GM13977 (cell line): Measurements from ENCODE around the gene MTERF4.
A peak's percentile ranks its signal among the peaks of the same experiment; 100 is the strongest.

Experiments
- DNase-seq: peaks from one replicate; pipeline ENCODE4 v3.0.0; 2012; ENCODE audit warnings: low spot score
- CTCF ChIP-seq: IDR thresholded peaks from 2 replicates; pipeline ENCODE4 v1.5.1; 2012; ENCODE audit warnings: mild to moderate bottlenecking, control low read depth; ENCODE audit not compliant: insufficient read depth; ENCODE audit errors: extremely low read depth, missing control alignments
- in situ Hi-C: fragments of 300-500 bp; cut with MboI; formaldehyde crosslinking; loops from one replicate; pipeline ENCODE4 v1.12.0; 2022; ENCODE audit warnings: low sequenced_read_pairs, low pct_unique_long_range_greater_than_20kb, mixed read lengths, inconsistent platforms; ENCODE audit not compliant: unreplicated experiment

The MTERF4 gene

DNA sequence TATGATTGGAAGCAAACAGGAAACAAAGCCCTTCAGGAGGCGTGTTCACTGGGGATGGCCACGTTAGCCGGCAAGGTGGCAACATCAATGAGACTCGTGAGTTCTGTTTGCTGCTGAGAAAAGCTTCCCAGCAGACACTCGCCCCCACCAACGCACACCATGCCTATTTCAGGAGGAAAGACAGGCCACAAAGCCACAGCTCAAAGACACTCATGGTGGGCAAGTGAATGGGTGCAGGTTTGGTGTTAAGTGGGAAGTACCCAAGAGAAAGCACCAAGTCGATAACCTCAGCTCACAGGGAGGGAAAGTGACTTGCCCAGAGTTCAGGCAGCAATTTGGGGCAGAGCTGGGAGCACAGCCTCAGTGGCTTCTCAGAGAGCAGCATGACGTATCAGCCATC is 10.5 kb upstream of the MTERF4 start:
- no peak for TF ChIP-seq CTCF
- in situ Hi-C loops: no loop called here
- peak; percentile 68 for DNase-seq

- in situ Hi-C loops: no loop called here
- no peak for DNase-seq
- no peak for TF ChIP-seq CTCF
Observed at GRCh38 chr2:241112046-241112445, 10.0 kb upstream of the MTERF4 start.

DNA sequence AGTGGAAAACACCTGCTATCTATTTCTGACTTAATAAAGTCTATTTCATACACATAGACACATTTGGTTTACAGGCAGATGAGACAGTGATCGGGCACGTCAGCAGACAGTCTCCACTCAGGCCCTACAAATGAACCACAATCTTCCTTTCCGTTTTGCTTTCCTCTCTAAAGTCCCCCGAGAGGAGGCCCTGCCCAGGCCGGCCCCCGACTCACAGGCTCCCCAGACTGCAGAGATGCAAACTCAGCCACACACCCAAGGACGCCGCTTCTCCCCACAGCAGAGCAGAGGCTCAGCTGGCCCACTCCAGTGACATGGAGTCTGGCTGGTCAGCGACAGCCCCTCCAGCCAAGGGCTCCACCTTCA is 9.3 kb upstream of the MTERF4 start:
- in situ Hi-C loops: no loop called here
- TF ChIP-seq CTCF: no peak
- DNase-seq: peak; percentile 85

- in situ Hi-C loops: no loop called here
- TF ChIP-seq CTCF: no peak
- peak; percentile 65 for DNase-seq
Observed at GRCh38 chr2:241110607-241111439, 8.7 kb upstream of the MTERF4 start.

GRCh38 chr2:241110089-241110606 is 8.1 kb upstream of the MTERF4 start:
- in situ Hi-C loops: no loop called here
- TF ChIP-seq CTCF: no peak
- no peak for DNase-seq

DNA sequence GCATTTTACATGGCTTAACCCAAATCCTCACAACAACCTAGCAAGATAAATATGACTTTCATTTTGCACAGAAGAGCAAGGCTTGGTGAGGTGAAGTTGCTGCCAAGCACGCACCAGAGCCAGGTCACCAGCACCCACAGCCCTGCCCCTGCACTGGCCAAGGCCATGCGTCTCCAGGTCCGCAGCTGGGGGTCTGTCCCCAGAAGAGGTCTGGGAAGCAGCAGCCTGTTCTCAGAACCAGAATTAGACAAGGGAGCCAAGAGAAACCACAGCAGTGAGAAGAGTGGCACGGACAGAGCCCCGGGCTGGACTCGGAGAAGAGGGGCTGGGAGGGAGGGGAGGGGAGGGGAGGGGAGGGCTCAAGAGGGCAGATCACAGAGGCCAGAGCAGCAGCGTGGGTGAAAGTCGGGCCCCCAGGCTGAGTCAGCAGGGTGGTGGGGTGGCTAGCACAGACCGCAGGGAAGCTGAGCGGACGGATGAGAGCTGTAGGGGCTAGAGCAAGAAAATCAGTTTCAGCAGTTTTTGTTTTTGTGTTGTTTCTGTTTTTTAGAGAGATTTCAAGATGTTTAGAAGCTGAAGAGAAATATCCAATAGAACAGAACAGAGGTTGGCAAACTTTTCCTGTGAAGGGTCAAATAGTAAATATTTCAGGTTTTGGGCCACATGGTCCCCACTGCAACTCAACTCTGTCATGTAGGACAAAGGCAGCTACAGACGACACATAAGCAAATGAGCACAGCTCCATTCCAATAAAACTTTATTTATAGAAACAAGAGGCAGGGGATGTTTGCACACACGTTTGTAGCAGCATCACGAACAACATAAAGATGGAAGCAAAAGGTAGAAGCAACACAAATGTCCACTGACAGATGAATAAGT is 7.4 kb upstream of the MTERF4 start:
- no peak for DNase-seq
- in situ Hi-C loops: no loop called here
- TF ChIP-seq CTCF: no peak
